GM12891 (cell line): ENCODE measurements around the gene SQOR.

Experiments
- DNase-seq: peaks from one replicate; pipeline ENCODE4 v3.0.0; 2011; ENCODE audit warnings: low spot score; ENCODE audit not compliant: insufficient read length
- FAIRE-seq: peaks from 2 replicates; lab custom pipeline; 2011; peaks lifted over from hg19 to GRCh38; lab: Jason Lieb, UNC
- PAX5 ChIP-seq: IDR thresholded peaks from 2 replicates; pipeline ENCODE4 v1.6.1; 2011; ENCODE audit warnings: low read length, moderate library complexity, mild to moderate bottlenecking; ENCODE audit not compliant: insufficient read depth, severe bottlenecking
- POLR2A ChIP-seq: IDR thresholded peaks from 2 replicates; pipeline ENCODE4 v1.6.1; 2011; ENCODE audit warnings: low read depth, low read length, control low read depth
- POLR2AphosphoS5 ChIP-seq: IDR thresholded peaks from 2 replicates; pipeline ENCODE4 v1.6.1; 2011; ENCODE audit warnings: low read depth, low read length, control low read depth
- POU2F2 ChIP-seq: IDR thresholded peaks from 2 replicates; pipeline ENCODE4 v1.6.1; 2011; ENCODE audit warnings: low read depth, mild to moderate bottlenecking, control low read depth, low read length, moderate library complexity
- SPI1 ChIP-seq: IDR thresholded peaks from 2 replicates; pipeline ENCODE4 v1.6.1; 2011; ENCODE audit warnings: low read depth, low read length, control low read depth
- TAF1 ChIP-seq: IDR thresholded peaks from 2 replicates; pipeline ENCODE4 v1.6.1; 2011; ENCODE audit warnings: low read depth, low read length, control low read depth

SQOR gene

GRCh38 chr15:45594835-45595530 is 39.8 kb upstream of the SQOR start:
- TF ChIP-seq SPI1 = no peak
- no peak for TF ChIP-seq POU2F2
- TF ChIP-seq TAF1 = no peak
- TF ChIP-seq POLR2AphosphoS5 = no peak
- no peak for TF ChIP-seq POLR2A
- TF ChIP-seq PAX5 = no peak
- DNase-seq (no peak), FAIRE-seq (no peak)

- TF ChIP-seq TAF1 (no peak), SPI1 (peak; percentile 44; the same call in 1 of the 2 replicates)
- no peak for FAIRE-seq
- DNase-seq = no peak
Observed at GRCh38 chr15:45603881-45604280, 30.9 kb upstream of the SQOR start.

- FAIRE-seq (no peak), DNase-seq (no peak)
- TF ChIP-seq POLR2AphosphoS5 = no peak
- TF ChIP-seq TAF1 = no peak
- no peak for TF ChIP-seq POLR2A
- TF ChIP-seq PAX5 = no peak
- no peak; the same call in 1 of the 2 replicates for TF ChIP-seq SPI1
- TF ChIP-seq POU2F2 = no peak
Observed at GRCh38 chr15:45604326-45604725, 30.5 kb upstream of the SQOR start.

GRCh38 chr15:45606413-45606812 is 28.4 kb upstream of the SQOR start:
- DNase-seq (no peak), FAIRE-seq (no peak)
- TF ChIP-seq PAX5 (no peak), SPI1 (no peak), POLR2A (no peak), POLR2AphosphoS5 (no peak), TAF1 (no peak), POU2F2 (no peak)

GRCh38 chr15:45606841-45607240 is 28.0 kb upstream of the SQOR start:
- DNase-seq (no peak), FAIRE-seq (no peak)
- TF ChIP-seq POU2F2 = no peak
- TF ChIP-seq TAF1 = no peak
- no peak for TF ChIP-seq PAX5
- TF ChIP-seq SPI1 = peak; percentile 60; the same call in 1 of the 2 replicates

- DNase-seq (no peak), FAIRE-seq (peak; percentile 56)
- no peak for TF ChIP-seq SPI1
- no peak for TF ChIP-seq POU2F2
Observed at GRCh38 chr15:45611305-45611704, 23.5 kb upstream of the SQOR start.

GRCh38 chr15:45612790-45613415 is 21.9 kb upstream of the SQOR start:
- FAIRE-seq (peak; percentile 59), DNase-seq (no peak)
- TF ChIP-seq POU2F2 = no peak
- TF ChIP-seq PAX5 = no peak
- TF ChIP-seq POLR2A = no peak
- TF ChIP-seq SPI1 = no peak
- no peak for TF ChIP-seq TAF1

- no peak for FAIRE-seq
- no peak for DNase-seq
- TF ChIP-seq PAX5 (no peak), POLR2AphosphoS5 (no peak), POLR2A (no peak), TAF1 (no peak), POU2F2 (no peak), SPI1 (no peak)
Observed at GRCh38 chr15:45616901-45617323, 17.9 kb upstream of the SQOR start.

GRCh38 chr15:45618813-45619212 is 16.0 kb upstream of the SQOR start:
- DNase-seq (no peak), FAIRE-seq (peak; percentile 71)
- no peak for TF ChIP-seq POLR2AphosphoS5
- TF ChIP-seq TAF1 = no peak
- TF ChIP-seq SPI1 = no peak
- no peak for TF ChIP-seq PAX5
- no peak for TF ChIP-seq POLR2A
- no peak for TF ChIP-seq POU2F2

- no peak for FAIRE-seq
- TF ChIP-seq PAX5 (no peak), POLR2AphosphoS5 (no peak), SPI1 (no peak), POU2F2 (no peak), POLR2A (no peak), TAF1 (no peak)
- DNase-seq = no peak
Observed at GRCh38 chr15:45628136-45628535, 6.7 kb upstream of the SQOR start.
